ENCODE data around the gene NUDT14.

The NUDT14 gene

DNA sequence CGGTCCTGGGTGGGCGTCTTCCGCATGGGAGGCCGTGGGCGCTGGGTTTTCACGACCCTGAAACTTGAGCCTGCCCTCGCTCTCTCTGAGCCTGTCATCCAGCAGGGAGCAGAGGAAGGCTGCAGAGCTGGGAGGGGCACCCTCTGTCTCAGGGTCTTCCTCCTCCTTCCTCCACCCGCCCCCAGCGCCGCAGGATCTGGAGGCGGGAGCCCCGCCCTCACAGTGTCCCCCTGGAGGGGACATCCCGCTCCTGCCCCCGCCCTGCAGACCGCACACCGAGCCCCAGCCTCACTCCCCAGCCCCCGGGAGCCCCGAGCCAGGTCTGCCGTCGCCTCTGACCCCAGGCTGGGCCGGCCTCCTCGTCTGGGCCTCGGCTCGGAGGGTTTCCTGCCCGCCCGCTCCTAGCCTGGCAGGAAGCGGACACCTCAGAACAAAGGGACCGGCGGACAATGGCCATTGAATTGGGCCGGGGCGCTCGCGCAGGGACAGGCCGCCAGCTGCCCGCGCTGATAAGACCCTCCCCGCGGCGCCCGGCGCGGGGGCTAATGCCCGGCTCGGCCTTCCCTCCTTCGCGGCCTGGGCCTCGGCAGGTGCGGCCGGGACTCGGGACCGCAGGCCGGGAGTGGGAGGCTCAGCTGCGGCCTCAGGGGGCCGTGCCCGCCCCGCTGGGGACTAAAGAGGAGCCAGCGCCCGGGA lies 15.3 kb upstream of the NUDT14 start:
- no peak for DNase-seq

DNA sequence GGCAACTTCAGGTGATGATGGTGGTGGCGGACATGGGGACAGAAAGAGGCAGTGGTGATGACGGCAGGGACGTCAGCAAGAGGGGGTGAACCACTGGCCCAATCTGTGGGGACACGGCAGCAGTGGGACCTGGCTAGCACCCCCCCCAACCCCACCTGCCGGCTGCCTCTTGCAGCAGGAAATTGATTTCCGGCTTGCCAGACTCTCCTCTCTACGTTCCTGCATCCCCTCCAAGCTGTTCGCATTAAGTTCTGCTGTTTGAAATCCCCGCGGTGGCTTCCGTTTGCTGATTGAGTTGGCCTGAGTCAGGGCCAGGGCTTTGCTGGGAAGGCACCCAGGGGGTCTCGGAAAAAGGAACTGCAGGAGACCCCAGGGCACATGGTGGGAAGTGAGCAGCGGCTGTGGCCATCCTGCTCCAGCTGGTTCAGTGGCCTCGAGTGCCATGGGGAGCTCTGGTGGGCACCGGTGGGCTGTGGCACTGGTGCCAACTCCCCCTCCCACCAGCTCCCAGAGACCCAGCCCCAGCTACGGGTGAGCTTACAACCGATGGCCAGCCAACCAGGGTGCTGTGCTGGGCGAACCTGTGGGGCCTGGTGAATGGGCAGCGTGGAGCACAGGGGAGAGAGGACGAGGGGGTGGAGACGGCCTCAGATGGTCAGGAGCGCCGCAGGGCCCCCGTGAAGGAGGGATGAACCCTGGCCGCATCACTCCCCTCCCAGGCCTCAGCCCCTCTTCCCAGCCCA lies 14.6 kb upstream of the NUDT14 start:
- no peak for DNase-seq

DNA sequence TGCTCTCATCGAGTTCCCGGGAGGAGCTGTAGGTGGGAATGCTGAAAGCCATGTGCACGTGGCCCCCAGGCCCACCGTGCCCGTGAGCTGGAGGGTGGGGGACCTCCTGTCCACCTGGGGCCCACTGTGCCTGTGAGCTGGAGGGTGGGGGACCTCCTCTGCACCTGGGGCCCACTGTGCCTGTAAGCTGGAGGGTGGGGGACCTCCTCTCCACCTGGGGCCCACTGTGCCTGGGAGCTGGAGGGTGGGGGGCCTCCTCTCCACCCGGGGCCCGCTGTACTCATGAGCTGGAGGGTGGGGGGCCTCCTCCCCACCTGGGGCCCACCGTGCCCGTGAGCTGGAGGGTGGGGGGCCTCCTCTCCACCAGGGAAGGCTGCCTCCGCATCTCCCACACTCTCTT lies 13.9 kb upstream of the NUDT14 start:
- no peak for DNase-seq

DNA sequence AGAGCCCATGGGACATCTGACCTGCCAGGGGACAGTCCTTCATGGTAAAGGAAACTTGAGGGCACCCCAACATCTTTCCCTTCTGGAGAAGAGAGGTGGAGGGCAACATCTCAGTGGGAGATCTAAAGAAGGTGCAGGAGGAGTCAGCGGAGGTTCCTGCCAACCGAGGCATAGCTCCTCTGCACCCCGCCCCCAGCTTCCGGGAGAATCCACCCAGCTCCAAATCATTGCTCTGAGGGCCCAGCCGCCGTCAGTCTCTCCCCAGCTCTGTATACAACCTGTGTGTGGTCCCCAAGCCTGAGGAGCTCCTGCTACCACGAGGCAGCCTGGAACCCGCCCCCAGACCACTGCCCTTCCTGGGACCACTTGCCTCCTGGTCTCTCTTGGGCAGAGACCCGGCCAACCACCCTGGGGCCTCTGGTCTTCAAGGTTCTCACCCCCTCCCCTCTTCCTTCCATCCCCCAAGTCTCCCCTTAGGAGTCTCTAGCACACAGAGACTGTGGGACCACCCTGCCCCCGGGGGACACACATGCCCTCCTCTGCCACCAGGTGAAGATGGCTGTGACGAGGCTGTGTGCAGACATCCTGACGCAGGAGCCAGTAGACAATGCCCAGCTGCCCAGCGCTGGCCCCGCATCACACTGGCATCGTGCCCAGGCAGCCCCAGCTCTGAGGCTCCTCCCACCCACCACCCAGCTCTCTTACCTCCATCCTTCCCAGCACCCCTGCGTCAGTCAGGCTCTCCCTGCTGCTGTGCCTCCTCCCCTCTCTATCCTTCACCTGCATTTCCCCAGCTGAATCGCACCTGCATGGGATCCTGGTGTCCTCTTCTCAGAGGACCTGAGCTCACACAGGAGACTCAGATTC lies 13.0 kb upstream of the NUDT14 start:
- peak; percentile 39 for DNase-seq

DNA sequence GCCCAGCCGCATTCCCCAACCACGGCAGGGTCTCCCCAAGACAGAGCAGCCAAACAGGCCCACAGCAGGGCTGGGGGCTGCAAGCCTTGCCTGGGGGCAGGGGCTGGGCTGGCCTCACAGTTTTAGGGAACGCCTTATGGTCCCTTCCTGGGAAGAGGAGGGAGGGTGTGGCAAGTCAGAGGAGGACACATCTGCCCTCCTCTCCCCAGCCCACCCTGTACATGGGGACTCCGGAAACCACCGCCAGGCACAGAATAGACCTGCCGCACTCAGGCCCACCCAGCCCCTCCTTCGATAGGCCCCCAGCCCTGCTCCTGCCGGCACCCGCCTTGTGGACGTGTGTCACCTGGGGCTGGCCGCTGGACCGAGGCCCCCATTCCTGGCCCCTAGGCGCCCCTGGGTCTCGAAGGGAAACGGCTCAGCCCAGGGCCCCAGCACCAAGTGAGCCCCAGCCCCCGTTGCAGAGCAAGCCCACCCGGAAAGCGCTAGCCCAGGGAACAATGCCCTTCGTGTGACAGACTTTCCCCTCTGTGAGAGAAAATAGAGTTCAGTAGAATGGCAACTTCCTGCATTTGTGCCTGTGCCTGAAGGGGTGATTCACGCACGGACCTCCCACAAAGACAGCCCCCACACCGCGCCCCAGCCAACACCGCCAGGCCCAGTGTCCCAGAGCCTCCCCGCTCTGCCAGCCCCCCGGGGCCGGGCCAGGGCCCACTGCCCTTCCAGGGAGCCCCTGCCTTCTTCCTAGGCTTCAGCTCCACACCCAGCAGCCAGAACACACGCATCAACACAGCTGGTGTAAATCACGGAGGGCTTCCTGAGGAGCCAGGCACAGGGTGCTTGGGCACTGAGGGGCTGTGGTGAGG lies 12.0 kb upstream of the NUDT14 start:
- no peak for DNase-seq

DNA sequence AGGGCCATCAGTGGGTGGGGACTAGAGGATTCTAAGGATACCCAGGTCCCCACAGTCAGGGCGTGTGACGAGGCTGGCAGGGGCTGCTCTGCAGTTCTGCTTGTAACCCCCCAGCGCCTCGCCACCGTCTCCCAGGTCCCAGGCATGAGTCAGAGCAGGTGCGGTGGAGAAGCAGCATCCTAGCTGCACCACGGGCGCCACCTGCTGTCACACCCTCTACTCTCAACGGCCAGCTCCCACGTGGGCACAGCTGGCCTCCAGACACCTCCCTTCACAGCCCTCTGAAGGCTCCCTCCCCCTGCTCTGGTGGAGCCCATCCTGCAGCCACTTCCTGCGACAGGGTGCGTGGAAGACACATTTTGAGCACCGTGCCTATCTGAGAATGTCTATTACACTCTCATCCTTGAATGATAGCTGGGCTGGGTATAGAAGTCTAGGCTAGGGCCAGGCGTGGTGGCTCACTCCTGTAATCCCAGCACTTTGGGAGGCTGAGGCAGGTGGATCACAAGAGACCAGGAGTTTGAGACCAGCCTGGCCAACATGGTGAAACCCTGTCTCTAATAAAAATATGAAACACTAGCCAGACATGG lies 6.9 kb upstream of the NUDT14 start:
- DNase-seq, result no peak

DNA sequence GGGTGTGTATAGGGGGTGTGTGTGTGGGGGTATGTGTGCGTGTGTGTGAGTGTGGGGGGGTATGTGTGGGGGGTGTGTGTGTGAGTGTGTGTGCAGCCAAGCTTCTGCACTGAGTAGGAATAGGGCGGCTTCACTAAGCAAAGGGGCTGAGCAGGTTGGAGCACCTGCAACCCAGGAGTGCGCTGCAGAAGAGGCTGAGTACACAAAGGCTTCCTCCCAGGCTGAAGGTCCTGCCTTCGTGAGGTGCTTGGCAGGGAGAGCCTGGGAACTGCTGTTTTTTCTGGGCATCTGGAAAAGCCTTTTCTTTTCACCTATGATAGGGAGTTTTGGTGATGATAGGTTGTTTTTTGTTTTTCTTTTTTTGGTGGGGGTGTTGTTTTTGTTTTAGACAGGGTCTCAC lies 6.0 kb upstream of the NUDT14 start:
- DNase-seq, result no peak

DNA sequence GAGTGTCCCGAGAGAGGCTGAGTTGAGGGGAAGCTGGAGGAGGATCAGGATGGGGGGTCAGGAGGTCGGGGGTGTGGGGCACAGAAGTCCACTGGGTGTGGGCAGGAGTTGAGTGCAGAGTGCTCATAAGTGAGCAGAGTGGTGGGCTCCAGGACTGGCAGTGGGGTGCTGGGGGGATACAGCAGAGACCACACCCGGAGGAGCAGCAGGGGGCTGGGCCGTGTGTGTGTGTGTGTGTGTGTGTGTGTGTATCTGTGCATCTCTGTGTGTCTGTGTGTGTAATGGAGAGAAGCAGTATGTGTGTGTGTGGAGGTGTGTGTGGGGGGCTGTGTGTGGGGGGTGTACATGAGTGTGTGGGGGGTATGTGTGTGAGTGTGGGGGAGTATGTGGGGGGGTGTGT lies 4.9 kb upstream of the NUDT14 start:
- DNase-seq, result no peak

DNA sequence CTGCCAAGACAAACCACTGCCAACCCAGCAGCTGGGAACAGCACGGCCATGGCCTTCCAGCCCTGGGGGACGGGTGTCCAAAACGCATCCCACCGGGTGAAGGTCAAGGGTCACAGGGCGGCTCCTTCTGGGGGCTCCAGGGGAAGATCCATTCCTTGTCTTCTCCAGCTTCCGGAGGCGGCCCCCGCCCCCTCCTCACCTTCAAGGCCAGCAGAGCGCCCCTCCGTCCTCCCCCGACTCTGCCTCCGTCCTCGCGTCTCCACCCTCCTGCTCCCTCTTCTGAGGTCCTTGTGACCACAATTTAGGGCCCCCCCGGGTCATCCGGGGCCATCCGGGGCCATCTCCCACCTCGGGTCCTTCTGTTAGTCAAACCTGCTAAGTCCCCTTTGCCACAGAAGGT lies 3.9 kb upstream of the NUDT14 start:
- no peak for DNase-seq

DNA sequence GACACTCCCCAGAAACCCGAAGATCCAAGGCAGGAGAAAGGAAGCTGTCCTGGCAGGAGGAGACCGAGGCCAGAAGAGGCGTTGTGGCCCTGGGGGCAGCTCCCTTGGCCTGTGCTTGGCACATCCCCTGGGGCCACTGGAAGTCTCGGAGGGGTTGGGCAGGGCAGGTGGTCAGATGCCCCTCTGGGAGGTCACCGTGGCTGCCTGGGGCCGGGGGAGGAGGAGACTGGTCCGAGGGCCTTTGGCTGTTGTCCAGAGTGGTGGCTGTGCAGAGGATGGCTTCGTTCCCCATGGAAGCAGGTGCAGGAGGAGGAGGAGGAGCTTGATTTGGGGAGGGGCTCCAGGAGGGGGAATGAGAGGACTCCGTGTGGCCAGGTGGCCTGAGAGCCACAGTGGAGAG lies 3.3 kb upstream of the NUDT14 start:
- DNase-seq, result no peak

DNA sequence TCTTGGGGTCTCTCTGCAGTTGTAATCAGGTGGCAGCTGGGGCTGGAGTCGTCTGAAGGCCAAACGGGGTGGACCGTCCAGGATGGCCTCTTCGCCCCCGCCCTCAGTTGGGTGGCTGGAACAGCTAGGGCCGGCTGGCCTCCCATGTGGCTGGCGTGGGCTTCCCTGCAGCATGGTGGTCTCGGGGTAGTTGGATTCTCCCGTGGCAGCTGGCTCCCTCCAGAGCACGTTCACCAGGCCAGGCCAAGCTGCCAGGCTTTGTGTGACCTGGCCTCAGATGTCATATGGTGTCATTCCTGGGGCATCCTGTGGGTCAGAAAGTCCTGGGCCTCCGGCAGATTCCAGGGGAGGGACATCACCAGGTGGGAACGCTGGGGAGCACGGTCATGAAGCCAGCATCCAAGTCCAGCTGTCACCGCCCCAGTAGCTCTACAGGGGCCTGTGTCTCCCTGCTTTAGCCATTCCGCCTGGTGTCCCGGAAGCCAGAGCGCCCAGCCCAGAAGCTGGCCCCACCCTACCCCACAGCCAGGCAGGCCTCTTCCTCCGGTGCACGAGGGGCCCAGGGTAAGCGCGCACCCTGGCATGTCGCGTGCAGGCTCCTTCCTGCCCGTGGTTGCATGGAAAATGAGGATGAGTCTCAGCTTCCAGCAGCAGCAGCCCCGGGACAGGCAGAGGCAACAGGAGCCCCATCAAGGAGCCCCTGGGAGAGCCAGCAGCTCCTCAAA lies 1.3 kb upstream of the NUDT14 start:
- DNase-seq, result no peak

DNA sequence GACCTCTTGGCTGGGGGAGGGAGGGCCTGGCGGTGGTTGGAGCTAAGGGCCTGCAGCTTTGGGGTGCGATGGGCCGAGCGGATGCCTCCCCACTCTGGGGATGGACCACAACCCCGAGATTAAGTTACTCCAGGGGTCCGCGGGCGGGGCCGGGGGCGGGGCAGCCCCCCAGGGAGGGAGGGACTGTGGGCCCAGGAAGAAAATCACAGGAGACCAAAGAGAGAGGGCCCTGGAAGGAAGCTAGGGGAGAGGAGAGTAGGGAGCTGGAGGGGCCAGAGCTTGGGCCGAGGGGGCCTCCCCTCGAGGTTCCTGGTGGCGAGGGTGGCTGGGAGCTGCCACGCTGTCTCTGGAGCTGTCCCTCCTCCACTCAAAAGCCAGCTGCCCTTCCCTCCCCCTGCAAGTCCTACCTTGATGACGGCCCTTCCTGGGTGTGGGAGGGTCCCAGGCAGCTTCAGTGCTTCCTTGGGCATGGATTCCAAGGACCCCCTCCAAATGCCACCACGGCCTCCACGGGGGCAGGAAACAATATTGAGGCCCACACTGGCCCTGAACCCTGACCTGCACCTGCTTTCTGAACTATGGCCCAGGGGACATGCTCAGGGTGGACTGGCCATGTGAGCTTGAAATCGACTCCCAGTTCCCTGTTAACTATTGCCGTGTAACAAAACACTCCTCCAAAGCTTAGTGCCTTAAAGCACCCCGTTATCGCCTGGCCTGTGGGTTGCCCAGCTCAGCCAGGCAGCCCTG lies 610 bp upstream of the NUDT14 start:
- DNase-seq, result no peak

DNA sequence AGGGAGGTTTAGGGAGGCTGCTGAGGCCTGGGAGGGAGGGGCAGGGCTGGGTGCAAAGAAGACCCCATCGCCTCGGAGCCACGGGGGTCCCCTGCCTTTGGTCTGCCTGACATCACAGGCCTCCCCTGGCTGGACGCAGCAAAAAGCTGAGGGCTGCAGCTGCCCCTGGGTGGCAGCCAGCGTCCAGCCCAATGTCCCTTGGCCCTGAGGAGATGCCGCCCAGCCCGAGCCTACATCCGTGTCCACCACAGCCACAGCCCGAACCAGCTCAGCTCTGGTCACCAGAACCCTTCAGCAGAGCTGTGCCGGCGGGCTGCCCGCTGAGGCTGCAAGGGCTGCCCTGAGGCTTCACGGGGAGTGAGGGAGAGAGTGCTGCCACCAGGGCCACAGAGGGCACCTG lies 1.9 kb downstream of the NUDT14 start:
- no peak for DNase-seq

DNA sequence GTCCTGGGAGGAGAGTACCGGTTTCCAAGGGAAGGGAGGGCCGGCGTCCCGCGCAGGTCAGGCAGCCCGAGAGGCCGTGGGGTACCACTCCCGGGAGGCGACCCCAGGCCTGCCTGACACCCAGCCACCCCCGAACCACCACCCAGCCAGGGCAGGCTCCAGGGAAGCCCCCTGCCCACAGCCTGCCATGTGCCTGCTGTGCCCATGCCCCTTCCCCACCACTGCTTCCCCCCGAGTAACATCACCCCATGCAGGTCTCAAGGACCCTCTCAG lies 2.3 kb downstream of the NUDT14 start:
- no peak for DNase-seq

DNA sequence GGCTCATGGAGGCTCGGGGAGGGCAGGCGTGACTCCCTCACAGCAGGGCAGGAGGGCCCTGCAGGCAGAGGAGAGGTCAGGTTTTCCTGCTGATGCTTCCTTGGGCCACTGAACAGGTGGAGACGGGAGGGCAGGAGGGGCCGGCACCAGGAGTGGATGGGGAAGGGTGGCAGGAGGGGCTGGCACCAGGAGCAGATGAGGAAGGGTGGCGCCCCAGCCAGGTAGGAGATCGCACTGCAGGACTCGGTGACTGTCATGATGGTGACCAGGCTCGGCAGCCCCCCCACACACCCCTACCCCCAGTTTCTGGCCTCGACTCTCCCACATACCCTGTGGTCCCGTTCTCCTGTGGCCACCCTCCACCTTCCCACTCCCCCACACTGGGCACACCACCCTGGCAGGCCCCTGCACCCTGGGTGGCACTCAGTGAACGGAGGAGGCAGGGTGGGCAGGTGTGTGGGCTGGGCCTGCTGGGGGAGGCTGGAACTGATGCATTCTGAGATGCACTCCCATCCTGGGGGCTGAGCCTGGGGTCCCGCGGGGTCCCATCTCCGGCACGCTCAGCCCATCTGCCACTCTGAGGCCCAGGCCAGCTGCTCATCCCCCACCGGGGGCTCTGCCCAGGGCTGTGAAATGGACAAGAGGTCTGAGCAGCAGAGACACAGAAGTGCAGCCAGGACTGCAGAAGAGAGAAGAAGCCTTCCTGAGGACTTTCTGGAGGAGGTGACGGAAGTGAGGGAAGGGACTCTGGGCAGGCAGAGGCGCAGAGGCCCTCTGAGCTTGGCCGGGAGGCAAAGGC lies 2.8 kb downstream of the NUDT14 start:
- DNase-seq, result no peak

DNA sequence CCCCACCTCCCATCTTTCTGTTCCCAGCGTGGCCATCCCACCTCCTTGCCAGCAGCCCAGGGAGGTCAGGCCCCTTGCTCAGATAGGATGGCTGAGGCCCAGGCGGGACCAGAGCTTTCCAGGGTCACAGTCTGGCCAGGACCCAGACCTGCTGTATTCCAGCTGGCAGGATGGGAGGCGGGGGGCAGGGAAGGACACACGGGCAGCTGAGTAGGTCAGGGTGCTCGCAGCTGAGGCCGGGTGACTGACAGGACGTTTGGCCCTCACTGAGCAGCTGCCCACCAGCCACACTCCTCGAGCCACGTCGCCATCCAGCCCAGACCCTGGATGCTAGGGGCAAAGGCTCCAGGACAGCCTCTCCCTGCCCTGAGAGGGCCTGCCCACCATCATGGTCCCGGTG lies 4.0 kb downstream of the NUDT14 start:
- no peak for DNase-seq

DNA sequence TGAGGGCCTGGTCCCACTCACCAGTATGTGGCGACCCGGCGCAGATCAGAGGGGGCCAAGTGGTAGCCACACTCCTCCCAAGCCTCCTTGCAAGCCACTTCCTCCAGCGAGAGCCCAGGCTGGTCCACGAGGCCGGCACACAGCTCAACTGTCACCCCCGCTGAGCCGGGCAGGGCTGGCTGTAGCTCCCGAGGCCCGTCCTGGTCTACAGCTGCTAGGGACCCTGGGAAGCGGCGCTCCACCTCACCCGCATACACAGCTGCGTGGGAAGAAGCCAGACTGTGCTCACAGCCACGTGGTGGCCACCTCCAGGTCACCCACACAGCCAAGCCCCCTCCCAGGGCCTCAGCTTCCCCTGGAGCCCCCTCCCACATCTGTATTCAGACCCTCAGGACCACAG lies 4.6 kb downstream of the NUDT14 start:
- DNase-seq, result no peak

DNA sequence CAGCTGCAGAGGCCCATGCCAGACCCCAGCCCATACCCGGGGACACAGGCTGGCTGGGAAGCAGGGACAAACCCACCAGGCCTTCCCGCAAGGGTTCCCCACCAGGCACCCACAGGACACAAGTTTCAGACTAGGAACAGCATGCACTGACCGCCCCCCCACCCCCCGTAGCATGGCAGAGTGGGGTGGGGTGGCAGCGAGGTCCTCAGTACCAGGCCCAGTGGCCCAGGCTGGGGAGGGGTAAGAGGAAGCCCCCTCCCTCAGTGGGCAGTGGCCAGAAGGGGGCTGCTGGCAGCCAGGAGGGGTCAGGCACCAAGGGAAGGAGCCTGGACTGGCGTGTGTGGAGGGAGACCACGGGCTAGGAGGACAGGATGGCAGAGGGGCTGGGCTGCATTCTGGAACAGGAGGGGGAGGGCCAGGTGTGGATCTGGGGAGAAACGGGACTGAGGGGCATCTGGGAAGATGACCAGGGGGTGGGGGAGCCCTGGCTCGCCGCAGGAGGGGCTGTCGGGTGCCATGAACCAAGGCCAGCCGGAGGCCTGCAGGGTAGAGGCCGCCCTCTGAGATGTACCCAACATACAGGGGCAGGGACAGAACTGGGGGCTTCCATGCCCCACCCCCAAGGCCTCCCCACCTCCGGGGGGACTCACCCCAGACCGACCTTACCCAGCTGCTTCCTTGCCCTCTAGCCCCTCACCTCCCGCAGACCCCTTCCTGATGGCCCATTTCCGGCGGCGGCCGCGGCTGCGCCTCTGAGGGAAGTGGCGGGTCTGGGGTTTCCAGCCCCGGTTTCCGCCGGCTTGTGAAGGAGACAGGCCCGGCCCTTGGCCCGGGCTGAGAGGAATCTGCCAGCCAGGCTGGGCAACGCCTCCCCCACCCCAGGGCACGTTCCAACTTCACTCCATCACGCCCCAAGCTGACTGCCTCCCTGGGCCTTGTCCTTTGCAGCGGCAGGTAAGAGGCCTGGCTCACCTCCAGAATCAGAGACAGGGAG lies 6.9 kb downstream of the NUDT14 start:
- no peak for DNase-seq

DNA sequence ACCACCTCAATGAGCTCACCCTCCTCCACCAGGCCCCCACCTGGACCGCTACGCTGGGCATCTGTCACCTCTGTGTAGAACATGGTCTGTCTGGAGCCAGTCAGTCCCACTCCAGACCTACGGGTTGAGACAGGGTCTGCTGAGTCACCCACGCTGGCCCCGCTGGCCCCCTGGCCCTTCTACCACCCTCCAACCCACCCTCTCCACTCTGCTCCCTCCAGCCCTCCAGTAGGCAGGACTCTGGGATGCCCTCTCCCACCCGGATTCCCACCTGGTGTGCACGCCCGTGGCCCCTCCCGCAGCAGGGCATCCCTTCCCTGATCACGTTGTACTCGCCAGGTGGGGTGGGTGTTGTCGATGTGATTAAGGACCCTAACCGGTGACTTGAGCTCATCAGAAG lies 8.0 kb downstream of the NUDT14 start:
- no peak for DNase-seq
